Esophagus squamous epithelium (tissue), 5 donors: Measurements from ENCODE around the gene FLNB. TPM values are rescaled to one million over a fixed set of nuclear protein-coding genes. Genes with fewer than 3 reads are reported as not detected.

Experiments used
- DNase-seq: peaks from one replicate; lab custom pipeline; 2025; lab: John Stamatoyannopoulos, UW
- H3K27ac ChIP-seq, 4 donors: fragments of 200-600 bp; sonication (generic); one replicate each; pipeline ENCODE4 v1.5.1; 2016 to 2019; ENCODE audit warnings: mild to moderate bottlenecking in 1 of 4
- H3K27me3 ChIP-seq, 4 donors: fragments of 200-600 bp; sonication (generic); 1 replicate in 3 of 4; 2 replicates in 1 of 4; pipeline versions ENCODE4 v1.5.1 to v1.6.0; 2017 to 2021; ENCODE audit warnings: antibody characterized with exemption in 1 of 4
- H3K36me3 ChIP-seq, 3 donors: fragments of 200-600 bp; sonication (generic); one replicate each; pipeline ENCODE4 v1.5.1; 2016 to 2019
- H3K4me1 ChIP-seq, 3 donors: fragments of 200-600 bp; sonication (generic); one replicate each; pipeline ENCODE4 v1.5.1; 2017 to 2019
- H3K4me3 ChIP-seq, 4 donors: fragments of 200-600 bp; sonication (generic); 1 replicate in 3 of 4; 2 replicates in 1 of 4; pipeline ENCODE4 v1.5.1; 2016 to 2019; ENCODE audit warnings: mild to moderate bottlenecking in 2 of 4, moderate library complexity in 1 of 4
- H3K9me3 ChIP-seq, 3 donors: fragments of 200-600 bp; sonication (generic); one replicate each; pipeline ENCODE4 v1.5.1; 2016 to 2019
- CTCF ChIP-seq, 6 experiments: fragments of 450-650 bp in 4 of 6; fragments of 200-600 bp in 2 of 6; sonication (generic) in 2 of 6; IDR thresholded peaks; one replicate each; pipeline ENCODE4 v1.5.1; 2016 to 2019; ENCODE audit warnings: antibody characterized with exemption in 6 of 6, mild to moderate bottlenecking in 4 of 6, moderate library complexity in 4 of 6
- POLR2A ChIP-seq, 4 donors: fragments of 450-650 bp; IDR thresholded peaks; one replicate each; pipeline ENCODE4 v1.6.1; 2017; ENCODE audit warnings: antibody characterized with exemption in 4 of 4, mild to moderate bottlenecking in 4 of 4, moderate library complexity in 3 of 4
- WGBS, 2 donors: methylation state at CpG; one replicate each; pipeline ENCODE4 v1.1.5; 2018; 5-methylcytosine and 5-hydroxymethylcytosine counted together
- intact Hi-C: fragments of 100-400 bp; cut with DNase I; formaldehyde crosslinking; loops from one replicate; pipeline ENCODE4 v1.15.0; 2022
- total RNA-seq, 4 donors: library from RNA; depleted of rRNA; stranded (reverse); fragments of >200 nt; gene quantifications; one replicate each; pipeline ENCODE4 v1.1.0, GENCODE V29; 2016
- donor health status: DM: yes; HTN: yes; CAD: no.

The FLNB gene
- total RNA-seq, 4 donors from 2014 or later, result 65.4 to 77.0 (median 71.5) TPM

GRCh38 chr3:57999417-58000115 is 8.7 kb upstream of the FLNB start:
- no peak for DNase-seq
- H3K36me3 ChIP-seq, result no peaks in the 10 kb centered on the region
- WGBS, 2 donors, result 83 to 94% methylated on average over 11 of the region's 11 CpGs
- H3K27ac ChIP-seq, result peak overlapping the region in 1 of 4 donors; percentile 2
- H3K4me3 ChIP-seq, result no peak overlapping the region
- no peaks in the 10 kb centered on the region for H3K9me3 ChIP-seq
- no peaks in the 10 kb centered on the region for H3K27me3 ChIP-seq
- TF ChIP-seq CTCF (IDR thresholded peaks at IDR 0.05) (no peak), POLR2A (IDR thresholded peaks at IDR 0.05) (no peak)
- peaks cover 5 to 33% (median 12%) of the 10 kb centered on the region in 3 donors for H3K4me1 ChIP-seq
- intact Hi-C loops, result no loop called here

- H3K27me3 ChIP-seq, result no peaks in the 10 kb centered on the region
- H3K4me3 ChIP-seq, result no peak overlapping the region
- H3K36me3 ChIP-seq, result no peaks in the 10 kb centered on the region
- intact Hi-C loops, result no loop called here
- WGBS, 2 donors, result 71 to 82% methylated on average over 4 to 7 of the region's 7 CpGs
- H3K9me3 ChIP-seq, result no peaks in the 10 kb centered on the region
- DNase-seq, result no peak
- TF ChIP-seq POLR2A (IDR thresholded peaks at IDR 0.05) (no peak), CTCF (IDR thresholded peaks at IDR 0.05) (no peak)
- peak overlapping the region in 1 of 4 donors; percentile 27 for H3K27ac ChIP-seq
- H3K4me1 ChIP-seq, result peaks cover 5 to 37% (median 12%) of the 10 kb centered on the region in 3 donors
Observed at GRCh38 chr3:58000306-58001085, 7.7 kb upstream of the FLNB start.

- Histone ChIP-seq H3K27me3 (no peaks in the 10 kb centered on the region), H3K36me3 (no peaks in the 10 kb centered on the region), H3K9me3 (no peaks in the 10 kb centered on the region), H3K27ac (no peak overlapping the region), H3K4me1 (peaks cover 5 to 35% (median 9%) of the 10 kb centered on the region in 3 donors), H3K4me3 (no peak overlapping the region)
- no peak for TF ChIP-seq POLR2A (IDR thresholded peaks at IDR 0.05)
- TF ChIP-seq CTCF (IDR thresholded peaks at IDR 0.05), result no peak
- 72 to 81% methylated on average over 3 of the region's 3 CpGs for WGBS, 2 donors
- DNase-seq, result no peak
- intact Hi-C loops, result no loop called here
Observed at GRCh38 chr3:58001086-58001467, 7.1 kb upstream of the FLNB start.

- H3K4me1 ChIP-seq, result peaks cover 5 to 40% (median 7%) of the 10 kb centered on the region in 3 donors
- no peak for TF ChIP-seq POLR2A (IDR thresholded peaks at IDR 0.05)
- TF ChIP-seq CTCF (IDR thresholded peaks at IDR 0.05), result no peak
- H3K9me3 ChIP-seq, result no peaks in the 10 kb centered on the region
- no peak for DNase-seq
- H3K4me3 ChIP-seq, result no peak overlapping the region
- no peaks in the 10 kb centered on the region for H3K27me3 ChIP-seq
- 90 to 91% methylated on average over 7 of the region's 7 CpGs for WGBS, 2 donors
- intact Hi-C loops, result no loop called here
- H3K27ac ChIP-seq, result no peak overlapping the region
- no peaks in the 10 kb centered on the region for H3K36me3 ChIP-seq
Observed at GRCh38 chr3:58001979-58002378, 6.2 kb upstream of the FLNB start.

- no peak for TF ChIP-seq CTCF (IDR thresholded peaks at IDR 0.05)
- no peak for TF ChIP-seq POLR2A (IDR thresholded peaks at IDR 0.05)
- Histone ChIP-seq H3K27ac (no peak overlapping the region), H3K27me3 (no peaks in the 10 kb centered on the region), H3K36me3 (no peaks in the 10 kb centered on the region), H3K9me3 (no peaks in the 10 kb centered on the region), H3K4me1 (peaks cover 7 to 41% (median 8%) of the 10 kb centered on the region in 3 donors), H3K4me3 (no peak overlapping the region)
- WGBS, 2 donors, result 88 to 90% methylated on average over 2 to 5 of the region's 5 CpGs
- no peak for DNase-seq
- intact Hi-C loops, result no loop called here
Observed at GRCh38 chr3:58003093-58003492, 5.1 kb upstream of the FLNB start.
